ENCODE measurements around the gene PRIM1.

DNA sequence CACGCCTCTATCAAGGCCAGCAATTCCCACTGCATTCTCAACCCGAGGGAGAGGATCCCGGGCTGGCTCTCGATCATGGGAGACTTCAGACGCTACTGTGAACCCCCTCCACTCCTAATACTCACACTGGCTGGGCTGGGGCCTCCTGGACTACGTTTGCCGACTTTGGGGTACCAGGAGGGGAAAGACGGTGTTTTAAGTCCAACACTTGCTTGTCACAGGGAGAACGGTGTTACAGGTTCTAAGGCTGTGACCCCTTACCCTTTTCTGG is 27.5 kb downstream of the PRIM1 start:
- TF ChIP-seq CTCF (IDR thresholded peaks at IDR 0.05) (no peak), POLR2A (IDR thresholded peaks at IDR 0.05) (no peak)
